Globus pallidus (tissue), 1 donor: ENCODE results near the gene DYNC1H1.

Experiments
- DNase-seq: peaks from one replicate; pipeline ENCODE4 v3.0.0-alpha.2; 2015; ENCODE audit warnings: low spot score

Gene DYNC1H1

GRCh38 chr14:102037686-102038085, 73.3 kb downstream of the DYNC1H1 start:
- no peak for DNase-seq

- no peak for DNase-seq
Measured at GRCh38 chr14:102039157-102039556, 74.8 kb downstream of the DYNC1H1 start.

- no peak for DNase-seq
Measured at GRCh38 chr14:102040153-102040552, 75.8 kb downstream of the DYNC1H1 start.

GRCh38 chr14:102042699-102043098, 78.3 kb downstream of the DYNC1H1 start:
- DNase-seq, result no peak

GRCh38 chr14:102043251-102044025, 79.1 kb downstream of the DYNC1H1 start:
- peak; percentile 56 for DNase-seq

- no peak for DNase-seq
Measured at GRCh38 chr14:102044566-102044965, 80.2 kb downstream of the DYNC1H1 start.

- DNase-seq, result peak; percentile 79
Measured at GRCh38 chr14:102046337-102047278, 82.2 kb downstream of the DYNC1H1 start.

- DNase-seq, result no peak
Measured at GRCh38 chr14:102047808-102048540, 83.6 kb downstream of the DYNC1H1 start.

GRCh38 chr14:102049258-102050025, 85.1 kb downstream of the DYNC1H1 start:
- DNase-seq, result no peak

- DNase-seq, result no peak
Measured at GRCh38 chr14:102050026-102050405, 85.6 kb downstream of the DYNC1H1 start.

GRCh38 chr14:102050625-102051024, 86.3 kb downstream of the DYNC1H1 start:
- no peak for DNase-seq

- DNase-seq, result no peak
Measured at GRCh38 chr14:102052522-102052921, 88.1 kb downstream of the DYNC1H1 start.

- DNase-seq, result no peak
Measured at GRCh38 chr14:102055181-102055901, 91.0 kb downstream of the DYNC1H1 start.

- DNase-seq, result no peak
Measured at GRCh38 chr14:102056694-102057442, 92.5 kb downstream of the DYNC1H1 start.

- DNase-seq, result no peak
Measured at GRCh38 chr14:102057480-102058114, 93.2 kb downstream of the DYNC1H1 start.

- no peak for DNase-seq
Measured at GRCh38 chr14:102058146-102058545, 93.8 kb downstream of the DYNC1H1 start.

- no peak for DNase-seq
Measured at GRCh38 chr14:102058961-102059360, 94.6 kb downstream of the DYNC1H1 start.

- DNase-seq, result peak; percentile 63
Measured at GRCh38 chr14:102063109-102063807, 98.9 kb downstream of the DYNC1H1 start.
